ENCODE results near the gene RPL19.

- no peak for TF ChIP-seq POLR2AphosphoS5 (IDR thresholded peaks at IDR 0.05; ENCODE audit: low read depth)
- no peak for TF ChIP-seq CTCF (conservative IDR thresholded peaks at IDR 0.05; ENCODE audit: low read depth in 2 of 2)
- TF ChIP-seq ETS1 (IDR thresholded peaks at IDR 0.05), result no peak
- no peak for TF ChIP-seq JUNB (IDR thresholded peaks at IDR 0.05; ENCODE audit: unreplicated experiment)
- TF ChIP-seq EZH2 (IDR thresholded peaks at IDR 0.05; ENCODE audit: low read depth, unreplicated experiment), result no peak
These were observed 23.1 kb downstream of the RPL19 start for GRCh38 chr17:39222866-39223834.
